DND-41 (cell line): ENCODE data around the gene EPS15.

Experiments
- ATAC-seq: fragments of 200-7000 bp; cut with Tn5 transposase; 3 replicates; pipeline ENCODE4 v1.9.1; 2021; ENCODE audit warnings: low read depth; ENCODE audit not compliant: insufficient read depth
- DNase-seq: peaks from one replicate; pipeline ENCODE4 v3.0.0-alpha.2; 2020
- H2AFZ ChIP-seq: 2 replicates; pipeline ENCODE4 v1.6.0; 2012; ENCODE audit warnings: low read depth, low read length
- H3K27ac ChIP-seq: 2 replicates; pipeline ENCODE4 v1.5.1; 2012; ENCODE audit warnings: low read length, inconsistent platforms
- H3K27me3 ChIP-seq: fragments of 200-600 bp; sonication (generic); 2 replicates; pipeline ENCODE4 v1.6.0; 2012; ENCODE audit warnings: low read length, mild to moderate bottlenecking, inconsistent platforms; ENCODE audit not compliant: insufficient read depth, poor library complexity
- H3K36me3 ChIP-seq: 2 replicates; pipeline ENCODE4 v1.5.1; 2012; ENCODE audit warnings: low read length, inconsistent platforms; ENCODE audit not compliant: insufficient read depth
- H3K4me1 ChIP-seq: 2 replicates; pipeline ENCODE4 v1.5.1; 2012; ENCODE audit warnings: mild to moderate bottlenecking, low read length; ENCODE audit not compliant: insufficient read depth
- H3K4me2 ChIP-seq: 2 replicates; pipeline ENCODE4 v1.6.0; 2012; ENCODE audit warnings: mild to moderate bottlenecking, moderate library complexity, low read length, inconsistent platforms; ENCODE audit not compliant: insufficient read depth
- H3K4me3 ChIP-seq, 2 experiments: fragments of 200-600 bp in 1 of 2; shearing (Covaris generic) in 1 of 2; 2 replicates each; pipeline ENCODE4 v1.5.1; 2012 to 2016; ENCODE audit warnings: inconsistent platforms in 2 of 2, low read length in 2 of 2, mild to moderate bottlenecking in 2 of 2, low read depth in 1 of 2, moderate library complexity in 1 of 2
- H3K79me2 ChIP-seq: 2 replicates; pipeline ENCODE4 v1.6.0; 2012; ENCODE audit warnings: low read length, inconsistent platforms; ENCODE audit not compliant: insufficient read depth
- H3K9ac ChIP-seq: 2 replicates; pipeline ENCODE4 v1.6.0; 2012; ENCODE audit warnings: low read depth, mild to moderate bottlenecking, inconsistent platforms, low read length, moderate library complexity
- H3K9me3 ChIP-seq: 2 replicates; pipeline ENCODE4 v1.5.1; 2012; ENCODE audit warnings: low read length, moderate library complexity, mild to moderate bottlenecking, inconsistent platforms; ENCODE audit not compliant: insufficient read depth, severe bottlenecking
- H4K20me1 ChIP-seq: 2 replicates; pipeline ENCODE4 v1.6.0; 2012; ENCODE audit warnings: low read length; ENCODE audit not compliant: insufficient read depth
- CTCF ChIP-seq: IDR thresholded peaks from 2 replicates; pipeline ENCODE4 v1.5.1; 2012; ENCODE audit warnings: borderline replicate concordance, low read length, moderate library complexity, mild to moderate bottlenecking; ENCODE audit not compliant: poor library complexity, severe bottlenecking; ENCODE audit errors: extremely low read depth
- EZH2 ChIP-seq: IDR thresholded peaks from 3 replicates; pipeline ENCODE4 v1.6.1; 2012; ENCODE audit warnings: borderline replicate concordance, low read depth, mild to moderate bottlenecking, moderate library complexity, low read length, inconsistent platforms; ENCODE audit not compliant: severe bottlenecking

The EPS15 gene

GRCh38 chr1:51349862-51350261 lies 169.2 kb downstream of the EPS15 start:
- no peak for DNase-seq
- no peaks in the 10 kb centered on the region for H4K20me1 ChIP-seq
- ATAC-seq: no peak
- TF ChIP-seq CTCF: no peak
- TF ChIP-seq EZH2: no peak
- H3K4me3 ChIP-seq: no peak overlapping the region
- H3K9me3 ChIP-seq: no peaks in the 10 kb centered on the region
- no peak overlapping the region for H3K9ac ChIP-seq
- no peaks in the 10 kb centered on the region for H3K27me3 ChIP-seq
- H3K79me2 ChIP-seq: no peaks in the 10 kb centered on the region
- H3K4me1 ChIP-seq: no peaks in the 10 kb centered on the region
- no peak overlapping the region for H3K4me2 ChIP-seq
- H3K27ac ChIP-seq: no peak overlapping the region
- H2AFZ ChIP-seq: no peak overlapping the region
- peaks cover 5% of the 10 kb centered on the region; the same call in 1 of the 2 replicates for H3K36me3 ChIP-seq

GRCh38 chr1:51348147-51348527 lies 170.9 kb downstream of the EPS15 start:
- TF ChIP-seq EZH2 (no peak), CTCF (no peak)
- no peak overlapping the region for H3K27ac ChIP-seq
- no peaks in the 10 kb centered on the region for H4K20me1 ChIP-seq
- H3K4me2 ChIP-seq: no peak overlapping the region
- H2AFZ ChIP-seq: no peak overlapping the region
- no peaks in the 10 kb centered on the region for H3K4me1 ChIP-seq
- H3K79me2 ChIP-seq: no peaks in the 10 kb centered on the region
- H3K27me3 ChIP-seq: no peaks in the 10 kb centered on the region
- no peaks in the 10 kb centered on the region for H3K9me3 ChIP-seq
- ATAC-seq (no peak), DNase-seq (no peak)
- H3K4me3 ChIP-seq: no peak overlapping the region
- H3K36me3 ChIP-seq: no peaks in the 10 kb centered on the region
- no peak overlapping the region for H3K9ac ChIP-seq

GRCh38 chr1:51347398-51348146 lies 171.5 kb downstream of the EPS15 start:
- no peaks in the 10 kb centered on the region for H3K4me1 ChIP-seq
- no peaks in the 10 kb centered on the region for H3K79me2 ChIP-seq
- H3K9ac ChIP-seq: no peak overlapping the region
- no peaks in the 10 kb centered on the region for H3K27me3 ChIP-seq
- no peak overlapping the region for H3K27ac ChIP-seq
- no peaks in the 10 kb centered on the region for H3K36me3 ChIP-seq
- H3K4me2 ChIP-seq: no peak overlapping the region
- no peaks in the 10 kb centered on the region for H3K9me3 ChIP-seq
- ATAC-seq (no peak), DNase-seq (no peak)
- H2AFZ ChIP-seq: no peak overlapping the region
- TF ChIP-seq EZH2 (no peak), CTCF (no peak)
- H3K4me3 ChIP-seq: no peak overlapping the region
- no peaks in the 10 kb centered on the region for H4K20me1 ChIP-seq
